AG09309 (cell line): ENCODE data around the gene NCKAP5L.

Source experiments
- DNase-seq: peaks from one replicate; pipeline ENCODE4 v3.0.0-alpha.2; 2010; ENCODE audit warnings: low read depth
- H3K4me3 ChIP-seq: 2 replicates; pipeline ENCODE4 v1.5.1; 2011; ENCODE audit warnings: mild to moderate bottlenecking, low read depth, low read length, moderate library complexity; ENCODE audit not compliant: control insufficient read depth
- TF ChIP-seq, protein P1 (sequence below): IDR thresholded peaks from 2 replicates; pipeline ENCODE4 v1.5.1; 2011; ENCODE audit warnings: mild to moderate bottlenecking, low read depth, low read length, inconsistent platforms; ENCODE audit not compliant: insufficient read depth, control insufficient read depth; ENCODE audit errors: missing control alignments

NCKAP5L gene

DNA sequence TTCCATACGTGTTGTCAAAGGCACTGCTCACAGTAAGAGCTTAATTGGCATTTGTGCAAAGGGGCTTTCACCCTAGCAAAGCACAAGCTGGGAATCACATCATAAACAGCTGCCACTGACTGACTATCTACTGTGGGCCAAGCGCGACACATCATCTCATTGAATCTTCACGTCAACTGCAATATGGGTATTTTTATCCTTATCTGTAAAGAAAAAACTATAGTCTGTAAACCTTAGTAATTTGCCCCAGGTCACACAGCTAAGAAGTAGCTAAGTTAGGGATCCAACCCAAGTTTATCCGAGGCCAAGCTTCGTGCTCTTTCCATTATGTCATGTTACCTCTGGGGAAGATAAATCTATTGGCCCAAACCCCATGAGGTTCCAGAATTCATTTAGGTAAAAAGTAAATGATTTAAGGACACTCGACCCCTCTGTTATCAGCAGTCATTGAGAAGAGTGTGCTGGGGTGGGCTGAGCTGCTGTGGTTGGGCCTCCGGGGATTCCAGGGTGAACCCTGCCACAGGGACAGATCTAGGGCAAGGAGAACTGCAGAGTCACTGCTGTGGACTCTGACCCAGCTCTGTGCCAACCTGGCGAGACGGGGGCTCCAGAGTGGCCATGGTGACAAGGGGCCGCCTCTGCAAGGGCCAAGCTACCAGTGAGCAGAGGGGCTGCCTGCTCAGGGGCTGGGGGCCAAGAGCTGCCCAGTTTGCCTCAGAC, 27.6 kb downstream of the NCKAP5L start:
- no peak for DNase-seq
- H3K4me3 ChIP-seq: no peak overlapping the region
- TF ChIP-seq, protein P1, sequence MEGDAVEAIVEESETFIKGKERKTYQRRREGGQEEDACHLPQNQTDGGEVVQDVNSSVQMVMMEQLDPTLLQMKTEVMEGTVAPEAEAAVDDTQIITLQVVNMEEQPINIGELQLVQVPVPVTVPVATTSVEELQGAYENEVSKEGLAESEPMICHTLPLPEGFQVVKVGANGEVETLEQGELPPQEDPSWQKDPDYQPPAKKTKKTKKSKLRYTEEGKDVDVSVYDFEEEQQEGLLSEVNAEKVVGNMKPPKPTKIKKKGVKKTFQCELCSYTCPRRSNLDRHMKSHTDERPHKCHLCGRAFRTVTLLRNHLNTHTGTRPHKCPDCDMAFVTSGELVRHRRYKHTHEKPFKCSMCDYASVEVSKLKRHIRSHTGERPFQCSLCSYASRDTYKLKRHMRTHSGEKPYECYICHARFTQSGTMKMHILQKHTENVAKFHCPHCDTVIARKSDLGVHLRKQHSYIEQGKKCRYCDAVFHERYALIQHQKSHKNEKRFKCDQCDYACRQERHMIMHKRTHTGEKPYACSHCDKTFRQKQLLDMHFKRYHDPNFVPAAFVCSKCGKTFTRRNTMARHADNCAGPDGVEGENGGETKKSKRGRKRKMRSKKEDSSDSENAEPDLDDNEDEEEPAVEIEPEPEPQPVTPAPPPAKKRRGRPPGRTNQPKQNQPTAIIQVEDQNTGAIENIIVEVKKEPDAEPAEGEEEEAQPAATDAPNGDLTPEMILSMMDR: no peak

DNA sequence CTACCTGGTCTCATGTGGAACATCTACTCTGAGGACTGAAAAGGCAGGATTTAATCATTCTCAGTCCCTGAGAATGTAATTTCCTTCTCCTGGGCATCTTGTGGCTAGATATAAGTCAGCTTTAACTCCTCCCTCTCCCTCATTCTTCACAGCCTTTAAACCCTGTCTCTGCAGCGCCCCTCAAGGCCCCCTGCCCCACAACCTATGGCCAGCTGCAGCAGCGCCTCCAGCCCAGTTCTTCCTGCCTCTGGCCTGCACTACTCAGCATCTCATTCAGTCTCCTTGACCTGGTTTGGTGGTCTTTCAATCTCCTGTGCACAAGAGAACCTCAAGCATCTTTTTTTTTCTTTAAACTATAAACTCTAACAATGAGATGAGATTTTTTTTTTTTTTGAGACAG, 29.3 kb downstream of the NCKAP5L start:
- DNase-seq: no peak
- TF ChIP-seq, protein P1: no peak
- no peak overlapping the region for H3K4me3 ChIP-seq

DNA sequence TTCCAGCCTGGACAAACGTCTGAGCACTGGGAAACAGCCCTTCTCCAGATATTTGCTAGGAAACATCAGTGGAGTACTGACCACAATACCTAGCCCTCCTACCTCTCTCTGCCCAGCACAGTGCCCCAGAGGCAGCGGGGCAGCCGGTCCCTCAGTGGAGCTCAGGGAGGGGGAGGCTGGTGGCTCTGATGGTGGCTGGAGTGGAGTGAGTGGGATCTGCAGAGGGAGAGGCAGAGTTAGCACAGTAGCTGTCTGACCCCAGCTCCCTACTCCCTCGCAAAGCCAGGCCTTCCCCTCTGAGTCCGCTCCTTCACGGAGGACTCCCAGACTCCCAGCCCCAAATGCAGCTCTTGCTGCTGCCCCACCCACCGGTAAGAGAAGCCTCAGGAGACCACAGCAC, 30.0 kb downstream of the NCKAP5L start:
- H3K4me3 ChIP-seq: no peak overlapping the region
- DNase-seq: no peak
- TF ChIP-seq, protein P1: no peak

DNA sequence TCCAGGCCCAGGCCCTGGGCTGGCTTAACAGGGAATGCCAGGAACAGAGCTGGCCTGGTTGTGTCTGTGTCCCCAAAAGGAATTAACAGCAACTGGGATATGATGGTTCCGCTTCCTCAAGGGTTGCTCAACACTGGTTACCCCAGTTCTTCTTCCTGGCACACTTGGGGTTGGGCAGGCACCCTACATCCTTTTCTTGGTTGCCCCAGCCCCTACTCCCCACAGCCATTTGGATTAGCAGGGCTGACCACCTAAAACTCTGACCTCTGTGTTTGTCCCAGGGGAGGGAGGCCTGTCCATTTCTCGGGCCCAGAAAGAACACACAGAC, 30.8 kb downstream of the NCKAP5L start:
- TF ChIP-seq, protein P1: no peak
- H3K4me3 ChIP-seq: no peak overlapping the region
- DNase-seq: no peak

DNA sequence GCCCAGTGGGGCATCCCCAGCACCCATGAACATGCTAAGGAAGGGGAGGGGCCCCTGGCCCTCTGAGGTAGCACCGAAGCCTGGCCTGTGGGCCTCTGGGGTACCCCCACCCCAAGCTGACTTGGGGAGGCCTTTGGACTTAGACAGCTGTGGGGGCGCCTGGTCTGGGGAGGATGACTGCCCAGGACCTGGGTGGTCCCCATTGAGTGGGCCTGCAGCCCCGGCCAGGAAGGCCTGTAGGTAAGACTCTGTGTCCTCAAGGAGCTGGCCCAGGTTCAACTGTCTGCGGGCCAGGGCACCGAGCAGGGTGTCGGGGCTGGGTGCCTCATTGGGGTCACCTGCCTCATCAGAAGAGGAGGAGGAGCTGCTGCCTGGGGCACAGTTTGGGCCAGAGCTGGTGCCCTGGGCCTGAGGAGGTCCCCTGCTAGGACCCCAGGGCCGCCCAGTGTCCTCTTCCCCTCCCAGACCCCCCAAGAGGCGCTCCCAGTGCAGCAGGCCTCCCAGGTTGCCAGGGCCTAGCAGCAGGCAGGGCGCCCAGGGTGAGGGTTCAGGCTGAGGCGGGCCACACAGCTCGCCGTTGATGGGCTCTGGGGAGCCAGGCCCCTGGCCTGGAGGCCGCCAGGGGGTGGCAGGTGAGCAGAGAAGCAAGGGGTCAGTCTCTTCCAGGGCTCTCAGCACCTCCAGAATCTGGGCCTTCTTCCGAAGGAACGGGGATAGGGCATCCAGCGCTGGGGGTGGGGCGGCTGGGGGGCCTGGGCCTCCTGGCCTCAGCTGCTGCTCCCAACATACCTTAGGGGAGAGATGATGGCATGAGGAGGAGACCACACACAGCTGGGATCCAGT, 31.4 kb downstream of the NCKAP5L start:
- no peak for DNase-seq
- TF ChIP-seq, protein P1: no peak
- no peak overlapping the region for H3K4me3 ChIP-seq

DNA sequence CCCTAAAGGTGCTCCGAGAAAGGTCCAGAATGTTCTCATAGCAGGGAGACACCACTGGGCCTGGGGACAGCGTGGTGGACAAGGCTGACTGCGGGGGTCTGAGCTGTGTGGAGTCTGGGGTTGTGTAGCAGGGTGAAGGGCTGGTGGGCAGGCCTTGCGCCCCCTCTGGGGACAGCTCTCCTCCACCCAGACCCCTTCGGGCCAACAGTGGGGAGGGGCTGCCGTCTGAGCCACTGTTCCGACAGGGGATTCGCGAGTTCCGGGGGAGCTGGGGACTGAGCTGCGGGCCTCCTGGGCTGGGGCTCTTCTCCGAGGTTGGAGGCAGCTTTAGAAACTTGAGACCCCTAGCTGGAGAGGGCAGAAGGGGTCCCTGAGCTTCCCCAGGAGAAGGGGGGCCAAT, 32.1 kb downstream of the NCKAP5L start:
- H3K4me3 ChIP-seq: no peak overlapping the region
- no peak for DNase-seq
- TF ChIP-seq, protein P1: no peak
